HG02588 (cell line): ENCODE results near the gene FIGLA.
"Not testable (repeated sequence)": the region's sequence is repeated elsewhere in the genome, so short reads cannot be mapped to it uniquely, and the experiment has no call there.

Experiments
- ATAC-seq: cut with Tn5 transposase; IDR thresholded peaks from one replicate; pipeline ENCODE4 v1.9.1; 2021; ENCODE audit warnings: mild to moderate bottlenecking, moderate library complexity; ENCODE audit not compliant: unreplicated experiment

The FIGLA gene

DNA sequence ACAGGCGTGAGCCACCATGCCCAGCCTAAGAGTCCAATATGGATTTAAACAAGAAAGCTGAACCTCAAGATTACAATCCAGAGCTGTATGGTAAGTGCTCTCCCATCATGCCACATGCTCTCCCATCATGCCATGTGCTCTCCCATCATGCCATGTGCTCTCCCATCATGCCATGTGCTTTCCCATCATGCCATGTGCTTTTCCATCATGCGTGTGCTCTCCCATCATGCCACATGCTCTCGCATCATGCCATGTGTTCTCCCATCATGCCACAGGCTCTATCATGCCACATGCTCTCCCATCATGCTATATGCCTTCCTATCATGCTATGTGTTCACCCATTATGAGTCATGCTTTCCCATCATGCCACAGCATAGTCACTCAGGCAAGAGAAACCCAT is 43.2 kb downstream of the FIGLA start:
- no peak for ATAC-seq

DNA sequence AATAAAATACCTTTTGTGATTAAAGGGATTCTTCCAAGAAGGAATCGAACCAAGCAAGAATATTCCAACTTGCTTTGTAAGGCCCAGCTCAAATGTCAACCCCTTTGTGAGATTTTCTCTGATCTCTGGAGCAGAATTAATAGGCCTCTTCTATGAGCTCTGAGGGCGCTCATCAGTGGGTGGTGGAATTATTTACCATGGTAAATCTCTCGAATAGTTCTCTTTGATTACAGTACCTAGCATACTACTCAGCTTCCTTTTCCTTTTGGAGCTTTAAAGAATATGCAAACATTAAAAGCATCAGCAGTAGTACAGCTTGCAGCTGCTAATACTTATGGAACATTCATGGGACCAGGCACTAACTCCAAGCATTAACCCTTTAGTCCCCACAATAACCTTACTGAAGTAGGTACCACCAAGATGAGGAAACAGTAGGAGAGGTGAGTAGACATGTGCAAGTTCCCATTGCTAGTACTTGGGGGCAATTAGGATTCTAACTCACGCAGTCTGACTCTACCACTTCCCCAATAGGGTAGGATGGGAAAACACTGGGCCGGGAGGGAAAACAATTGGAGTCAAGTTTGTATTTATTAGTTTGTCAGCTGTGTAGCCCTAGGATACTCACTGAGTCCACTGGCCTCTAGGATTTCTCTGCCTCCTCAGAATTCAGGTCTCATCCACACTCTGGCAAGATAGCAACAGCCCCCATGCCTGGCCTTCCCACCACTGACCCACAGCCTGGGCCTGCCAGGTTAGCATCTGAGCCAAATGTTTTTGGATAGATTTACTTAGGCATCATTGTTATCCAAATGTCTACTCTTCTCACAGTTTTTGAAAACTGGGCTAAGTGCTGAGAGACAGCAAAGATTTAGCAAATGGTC is 44.1 kb downstream of the FIGLA start:
- no peak for ATAC-seq

DNA sequence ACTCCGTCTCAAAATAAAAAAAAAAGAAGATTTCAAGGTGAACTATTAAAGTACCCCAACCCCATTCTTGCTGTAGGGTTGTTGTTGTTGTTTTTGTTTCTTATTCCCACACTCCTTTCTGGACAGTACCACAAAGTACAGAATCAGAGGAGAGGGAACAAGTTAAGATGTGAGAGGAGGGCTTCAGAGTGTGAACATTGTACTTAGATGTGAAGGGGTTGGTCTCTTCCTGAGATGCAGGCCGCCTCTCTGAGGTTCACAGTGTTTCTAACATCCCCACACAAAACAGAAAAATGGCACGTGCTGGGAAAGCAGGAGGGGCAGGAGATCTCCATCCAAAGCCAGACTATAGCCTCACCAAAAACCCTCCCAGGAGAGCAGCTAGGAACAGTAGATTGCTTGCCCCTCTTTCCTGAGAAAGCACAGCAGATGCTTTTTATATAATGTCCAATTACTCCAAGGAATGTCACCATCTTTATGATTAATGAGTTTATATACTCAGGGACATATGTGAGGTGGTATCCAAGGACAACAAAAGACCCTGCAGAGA is 45.1 kb downstream of the FIGLA start:
- no peak for ATAC-seq

DNA sequence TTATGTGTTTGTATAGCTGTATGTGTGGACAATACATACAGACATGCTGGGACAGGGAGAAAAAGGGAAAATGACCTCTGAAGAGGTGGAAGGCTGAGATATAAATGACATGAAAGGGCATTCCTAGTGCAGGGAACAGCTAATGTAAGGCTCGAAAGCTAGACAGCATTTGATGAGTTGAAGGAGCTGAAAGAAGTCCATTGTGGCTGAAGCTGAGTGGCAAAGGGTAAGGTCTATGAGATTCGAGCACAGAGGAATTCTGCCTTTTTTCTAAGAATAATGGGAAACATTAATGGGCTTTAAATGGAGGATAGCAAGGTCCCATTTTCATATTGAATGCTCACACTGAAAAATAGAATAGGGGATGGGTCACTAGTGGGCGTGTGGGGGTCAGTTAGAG is 46.0 kb downstream of the FIGLA start:
- no peak for ATAC-seq

DNA sequence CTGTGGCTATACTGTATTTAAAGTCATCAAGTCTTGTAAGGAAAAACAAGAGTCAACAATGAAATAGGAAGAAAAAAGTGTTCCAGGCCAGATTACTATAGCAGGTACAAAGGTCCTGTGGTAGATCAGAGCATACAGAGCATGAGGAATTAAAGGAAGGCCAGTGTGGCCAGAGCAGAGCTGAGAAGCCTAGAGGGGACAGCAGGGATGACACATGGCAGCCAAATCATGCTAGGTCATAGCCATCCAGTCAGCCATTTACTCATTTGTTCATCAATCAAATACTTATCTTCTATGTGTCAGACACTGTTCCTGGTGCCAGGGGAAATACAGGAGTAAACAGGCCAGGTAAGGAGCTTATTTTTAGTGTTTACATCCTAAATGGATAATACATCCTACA is 46.8 kb downstream of the FIGLA start:
- no peak for ATAC-seq

DNA sequence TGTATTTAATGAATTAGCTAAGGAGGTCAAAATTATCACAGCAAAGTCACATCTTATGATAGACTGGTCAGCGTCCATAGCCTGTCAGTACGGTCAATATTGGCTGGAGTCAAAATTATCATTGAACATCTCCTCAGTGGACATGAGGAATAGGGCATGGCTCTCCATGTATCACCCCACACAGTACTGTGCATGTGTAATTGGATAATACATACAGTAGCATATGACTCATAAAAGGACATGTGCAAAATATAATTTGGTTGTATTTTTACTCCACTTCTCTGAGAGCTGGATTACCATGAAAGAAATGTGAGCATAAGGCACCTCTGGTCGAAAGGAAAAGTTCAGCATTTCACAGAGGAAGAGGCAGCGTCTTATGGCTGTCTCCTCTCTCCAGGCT is 47.4 kb downstream of the FIGLA start:
- no peak for ATAC-seq

DNA sequence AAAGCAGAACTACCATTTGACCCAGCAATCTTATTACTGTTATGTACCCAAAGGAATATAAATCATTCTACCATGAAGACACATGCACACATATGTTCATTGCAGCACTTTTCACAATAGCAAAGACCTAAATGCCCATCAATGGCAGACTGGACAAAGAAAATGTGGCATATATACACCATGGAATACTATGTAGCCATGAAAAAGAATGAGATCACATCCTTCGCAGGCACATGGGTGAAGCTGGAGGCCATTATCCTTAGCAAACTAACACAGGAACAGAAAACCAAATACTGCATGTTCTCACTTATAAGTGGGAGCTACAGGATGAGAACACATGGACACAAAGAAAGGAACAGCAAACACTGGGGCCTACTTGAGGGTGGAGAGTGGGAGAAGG is 51.0 kb downstream of the FIGLA start:
- ATAC-seq = not testable (repeated sequence)

DNA sequence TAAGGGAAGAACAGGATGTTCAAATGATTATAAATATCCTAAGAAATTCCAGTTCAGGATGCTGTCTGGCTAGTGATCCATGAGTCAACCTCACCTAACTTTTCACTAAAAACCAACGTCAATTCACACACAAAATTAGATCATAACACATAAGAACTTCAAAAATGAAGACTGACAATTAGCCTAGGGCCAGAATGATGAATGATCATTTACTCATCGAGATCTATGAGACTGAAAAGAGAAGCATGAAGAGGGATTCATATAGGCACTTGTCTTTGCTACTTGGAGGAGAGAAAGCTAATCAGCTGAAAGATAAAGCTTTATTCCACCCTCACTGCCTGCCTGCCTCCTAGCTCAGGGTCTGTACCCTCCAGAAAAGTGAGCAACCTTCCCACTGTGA is 52.3 kb downstream of the FIGLA start:
- no peak for ATAC-seq

DNA sequence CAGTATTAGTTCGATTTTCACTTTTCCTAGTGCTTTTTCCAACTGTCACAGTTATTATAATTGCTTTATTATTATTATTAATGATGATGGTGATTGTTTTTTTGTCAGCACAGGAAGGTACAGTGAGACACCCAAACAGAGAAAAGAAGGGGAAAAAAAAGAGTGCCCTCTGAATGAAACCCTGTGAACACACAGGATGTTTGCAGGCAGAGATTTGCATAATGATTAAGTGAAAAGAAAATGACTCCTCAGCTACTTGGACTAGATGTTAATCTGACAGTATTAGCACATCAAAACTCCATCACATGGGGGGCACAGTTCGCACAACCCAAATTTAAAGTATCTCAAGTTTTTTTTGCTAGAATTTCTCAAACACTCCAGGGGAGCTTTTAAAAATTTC is 55.4 kb downstream of the FIGLA start:
- no peak for ATAC-seq

DNA sequence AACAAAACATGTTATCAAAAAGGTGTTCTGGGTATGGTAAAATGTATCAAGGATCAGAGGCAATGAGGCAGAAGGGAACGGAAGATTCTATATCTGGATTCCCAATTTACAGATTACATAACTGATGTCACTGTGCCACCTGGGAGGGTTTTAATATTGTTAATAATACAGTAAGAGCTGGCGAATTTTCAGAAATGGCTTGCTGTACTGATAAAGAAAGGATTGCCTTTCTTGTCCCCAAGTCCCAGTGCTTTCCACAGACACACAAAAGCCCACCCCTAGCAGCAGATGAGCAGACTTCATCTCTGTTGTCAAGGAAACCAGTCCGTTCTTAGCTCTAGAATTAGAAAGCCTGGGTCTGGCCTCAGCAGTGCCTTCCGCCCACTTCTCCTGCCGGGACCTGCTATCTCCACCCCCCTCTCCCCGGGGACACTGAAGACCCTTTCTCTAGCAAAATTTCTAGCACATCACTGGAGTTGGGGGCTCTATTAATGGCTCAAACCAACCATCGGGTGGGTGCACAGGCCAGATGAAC is 56.7 kb downstream of the FIGLA start:
- no peak for ATAC-seq

DNA sequence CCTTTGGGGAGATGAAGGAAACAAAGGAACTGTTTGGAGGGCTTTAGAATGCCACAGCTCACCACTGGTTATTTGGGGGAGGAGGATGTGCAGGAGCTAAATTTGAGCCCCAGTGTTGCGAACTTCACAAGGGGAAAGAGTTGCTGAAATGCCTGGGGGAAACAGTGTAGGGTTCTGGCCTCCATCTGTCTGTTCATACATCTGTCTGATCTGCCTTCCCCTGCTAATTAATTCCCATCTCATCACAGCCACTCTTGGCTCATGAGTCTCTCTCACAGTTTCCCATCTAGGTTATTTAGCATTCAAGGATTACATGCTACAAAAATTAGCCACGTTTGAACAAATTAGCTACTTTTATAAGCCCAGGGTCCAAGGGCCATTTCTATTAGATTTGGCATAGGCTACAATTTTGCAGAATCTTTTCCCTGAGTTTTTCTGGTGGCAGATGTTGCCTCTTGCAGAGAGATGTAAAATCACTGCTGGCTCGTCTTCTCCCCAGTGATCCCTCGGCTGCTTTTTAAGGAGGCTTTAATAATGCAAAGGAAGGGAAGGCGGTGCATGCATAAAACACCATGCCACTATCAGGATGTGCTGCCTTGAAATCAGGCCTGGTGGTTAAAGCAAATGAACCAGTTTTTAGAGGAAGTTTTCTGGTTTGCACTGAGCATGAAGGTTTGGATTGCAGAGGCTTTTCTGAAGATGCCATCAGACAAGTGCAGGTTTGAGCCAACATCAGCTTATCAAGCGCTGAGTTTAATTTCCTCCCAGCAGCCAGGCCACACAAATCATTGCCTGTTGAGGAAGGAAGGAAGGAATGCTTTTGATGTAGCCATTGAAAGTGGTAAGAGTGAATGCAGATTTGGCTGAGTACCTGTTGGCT is 57.4 kb downstream of the FIGLA start:
- ATAC-seq = no peak

DNA sequence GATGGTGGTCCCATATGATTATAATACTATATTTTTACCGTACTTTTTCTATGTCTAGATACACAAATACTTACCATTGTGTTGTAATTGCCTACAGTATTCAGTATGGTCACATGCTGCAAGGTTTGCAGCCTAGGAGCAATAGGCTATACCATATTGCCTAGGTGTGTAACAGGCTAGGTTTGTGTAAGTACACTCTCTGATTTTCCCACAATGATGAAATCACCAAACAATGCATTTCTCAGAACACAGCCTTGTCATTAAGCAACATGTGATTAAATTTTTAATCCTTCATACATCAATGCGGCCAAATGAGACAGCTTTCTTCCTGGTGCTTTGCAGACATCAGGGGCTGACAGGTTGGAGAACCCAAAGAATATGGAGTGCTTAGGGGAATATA is 59.7 kb downstream of the FIGLA start:
- ATAC-seq = no peak

DNA sequence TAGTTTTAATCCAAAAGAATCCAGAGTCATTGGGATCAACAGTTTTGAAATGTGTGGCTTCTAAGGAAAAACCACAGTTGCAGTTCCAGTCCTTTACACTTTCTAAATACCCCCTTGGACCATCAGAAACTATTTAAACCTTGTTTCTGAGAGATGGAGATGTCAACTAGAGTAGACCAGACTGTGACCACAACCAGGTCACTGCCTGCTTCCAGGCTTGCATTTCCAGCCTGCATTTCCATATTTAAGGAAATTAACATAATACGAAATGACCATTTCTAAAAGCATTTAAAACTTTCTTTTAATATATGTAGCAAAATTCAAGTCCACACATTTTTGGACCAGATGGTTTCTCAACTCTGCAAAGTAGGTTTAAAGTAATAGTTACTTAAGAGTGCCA is 60.8 kb downstream of the FIGLA start:
- no peak for ATAC-seq

DNA sequence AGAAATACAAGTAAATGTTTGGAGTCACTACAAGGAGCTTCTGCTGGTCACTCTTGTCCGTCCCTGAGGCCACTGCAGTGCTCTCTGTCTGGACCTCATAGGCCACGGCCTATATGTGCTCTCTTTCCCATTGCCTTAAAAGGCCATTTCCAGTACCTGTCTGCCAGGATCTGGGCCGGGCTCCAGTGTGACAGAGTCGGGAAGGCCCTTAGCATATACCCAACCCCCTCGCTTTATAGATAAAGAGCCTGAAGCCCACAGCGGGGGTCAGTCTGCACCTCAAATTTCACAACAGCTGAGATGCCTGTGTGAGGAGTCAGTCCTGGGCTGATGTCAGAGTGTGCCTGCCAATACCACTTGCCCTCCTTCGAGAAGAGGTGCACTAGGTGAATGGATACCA is 62.3 kb downstream of the FIGLA start:
- no peak for ATAC-seq
